GM19463 (cell line): ENCODE data around the gene DNASE1L3.

Experiments
- ATAC-seq: cut with Tn5 transposase; IDR thresholded peaks from one replicate; pipeline ENCODE4 v1.9.1; 2021; ENCODE audit warnings: mild to moderate bottlenecking, moderate library complexity; ENCODE audit not compliant: unreplicated experiment

The DNASE1L3 gene

DNA sequence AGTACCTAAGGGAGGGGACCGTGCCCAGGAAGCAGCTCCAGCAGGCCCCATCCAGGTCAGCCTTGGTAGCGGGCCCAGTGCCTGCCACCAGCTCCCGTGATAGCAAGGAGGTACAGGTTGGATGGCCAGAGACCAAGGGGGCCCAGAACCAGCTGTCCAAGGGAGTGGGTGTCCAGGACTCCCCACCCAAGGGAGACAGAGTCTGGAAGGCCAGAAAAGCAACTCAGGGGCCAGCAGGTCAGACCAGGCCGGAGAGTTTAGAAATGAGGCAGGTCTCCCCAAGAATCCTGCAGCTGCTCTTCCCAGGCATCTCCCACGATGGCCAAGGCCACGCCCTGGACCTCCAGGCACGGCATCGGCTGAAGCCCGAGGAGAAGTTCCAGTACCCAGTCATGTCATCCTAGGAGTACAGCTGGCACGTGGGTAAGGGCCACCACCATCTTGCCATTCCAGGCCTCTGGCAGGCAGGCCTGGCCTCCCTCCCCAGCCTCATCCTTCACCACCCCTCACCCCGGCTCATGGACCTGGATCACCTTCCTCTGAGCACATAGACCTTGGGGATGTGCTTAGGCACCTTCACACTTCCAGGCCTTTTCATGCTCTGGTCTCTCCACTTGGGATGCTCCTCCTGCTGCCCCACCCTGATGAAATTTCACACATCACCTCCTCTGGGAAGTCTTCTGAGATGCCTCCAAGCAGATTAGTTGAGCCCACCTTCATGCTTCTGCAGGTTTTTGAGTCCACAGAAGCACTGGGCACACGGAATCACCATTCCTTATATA, 30.5 kb downstream of the DNASE1L3 start:
- ATAC-seq, result no peak

DNA sequence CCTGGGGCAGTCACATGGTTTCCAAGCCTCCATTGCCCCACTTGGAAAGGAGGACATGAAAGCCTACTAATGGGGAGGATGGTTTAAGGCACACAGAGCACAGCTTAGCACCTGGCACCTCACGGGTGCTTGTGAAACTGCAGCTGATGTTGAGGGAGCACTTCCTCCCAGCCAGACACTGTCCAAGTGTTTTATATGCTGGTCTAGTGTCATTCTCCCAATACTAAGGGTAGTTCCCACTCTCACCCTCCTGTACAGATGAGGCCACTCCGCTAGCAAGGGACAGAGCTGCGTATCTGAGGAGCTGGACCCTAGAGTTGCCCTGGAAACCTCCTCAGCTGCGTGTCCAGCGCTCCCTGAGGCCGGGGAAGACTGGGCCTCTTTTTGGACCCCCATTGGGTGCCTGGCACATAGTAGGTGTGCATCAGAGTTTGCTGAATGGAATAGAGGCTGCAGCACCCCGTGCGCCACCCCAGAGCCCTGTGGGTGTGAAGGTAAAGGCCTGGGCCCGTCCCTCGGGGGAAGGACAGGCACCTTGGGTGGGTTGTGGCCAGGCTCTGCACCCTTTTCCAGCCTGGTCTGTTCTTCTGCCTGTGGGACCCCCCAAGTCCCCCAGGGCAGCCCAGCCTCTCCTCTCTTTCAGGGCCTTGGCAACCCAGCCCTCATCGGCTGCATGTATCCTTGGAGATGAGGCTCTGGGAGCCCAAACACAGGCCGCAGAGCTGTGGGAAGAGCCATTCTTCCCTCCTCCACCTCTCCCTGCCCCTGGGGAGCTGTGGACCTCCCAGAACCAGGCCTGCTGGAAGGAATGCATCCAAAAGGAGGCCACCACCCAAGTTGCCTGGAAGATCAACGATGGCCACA, 31.3 kb downstream of the DNASE1L3 start:
- ATAC-seq, result no peak

DNA sequence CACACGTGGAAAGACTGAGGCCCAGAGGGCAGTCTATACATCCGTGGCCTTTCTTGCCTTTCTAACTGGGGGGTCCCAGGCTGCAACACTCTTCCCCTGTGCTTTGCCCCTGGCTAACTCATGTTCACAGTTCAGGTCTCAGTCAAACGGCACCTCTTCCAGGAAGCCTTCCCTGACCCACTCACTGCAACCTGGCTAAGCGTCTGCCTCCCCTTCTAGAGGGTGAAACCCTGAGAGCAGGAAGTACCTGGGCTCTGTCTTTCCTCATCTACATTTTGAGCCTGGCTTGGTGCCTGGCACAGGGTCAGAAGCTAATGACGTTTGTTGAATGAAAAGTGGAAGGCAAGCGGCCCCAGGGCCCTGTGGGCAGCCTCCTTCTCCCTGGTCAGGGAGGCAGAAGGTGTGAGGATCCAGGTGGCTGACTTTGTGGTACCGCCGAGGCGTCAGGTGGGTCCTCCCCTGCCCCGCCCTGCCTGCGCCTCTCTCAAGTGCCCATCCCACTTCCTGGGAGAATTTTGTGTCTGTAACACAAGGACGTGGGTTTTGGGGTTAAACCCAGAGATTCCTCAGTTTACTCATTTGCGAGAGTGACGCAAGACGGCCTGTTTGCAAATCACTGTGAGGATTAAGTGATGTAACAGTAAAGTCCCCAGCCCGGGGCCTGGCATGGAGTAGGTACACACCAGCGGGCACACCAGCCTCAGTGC, 32.1 kb downstream of the DNASE1L3 start:
- ATAC-seq, result no peak

DNA sequence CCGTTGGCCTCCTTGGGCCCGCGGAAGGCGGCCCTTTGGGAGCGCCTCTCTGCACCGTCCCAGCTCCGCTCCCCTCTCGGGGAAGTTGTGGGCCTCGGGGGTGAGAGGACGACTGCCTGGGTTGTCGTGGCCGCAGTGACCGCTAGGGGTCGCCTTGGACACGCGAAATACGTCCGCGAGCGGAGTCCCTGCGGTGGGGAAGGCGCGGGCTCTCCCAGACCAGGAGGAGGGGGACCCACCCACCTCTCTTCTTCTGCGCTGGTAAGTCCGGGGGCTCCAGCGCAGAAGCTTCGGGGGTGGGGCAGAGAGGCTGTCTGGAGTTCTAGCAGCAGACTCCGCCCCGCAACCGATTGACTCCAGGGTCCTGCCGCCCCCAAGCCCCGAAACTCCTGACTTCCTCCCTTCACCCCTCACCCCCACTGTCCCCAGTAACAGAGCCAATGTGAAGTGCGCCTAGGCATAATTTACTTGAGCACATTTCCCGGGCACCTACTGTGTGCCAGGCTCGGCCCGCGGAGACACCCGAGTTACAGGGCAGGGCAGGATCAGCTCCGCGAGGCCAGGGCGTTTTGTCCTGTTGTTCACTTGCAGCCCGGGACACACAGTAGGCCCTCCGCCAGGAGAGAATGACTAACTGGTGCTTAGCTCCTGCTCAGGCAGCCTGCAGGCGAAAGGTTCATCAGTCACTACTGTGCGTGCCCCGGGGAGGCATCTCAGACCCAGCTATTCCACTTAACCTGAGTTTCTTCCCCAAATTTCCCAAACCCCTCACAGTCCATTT, 32.8 kb downstream of the DNASE1L3 start:
- peak; percentile 85 for ATAC-seq

DNA sequence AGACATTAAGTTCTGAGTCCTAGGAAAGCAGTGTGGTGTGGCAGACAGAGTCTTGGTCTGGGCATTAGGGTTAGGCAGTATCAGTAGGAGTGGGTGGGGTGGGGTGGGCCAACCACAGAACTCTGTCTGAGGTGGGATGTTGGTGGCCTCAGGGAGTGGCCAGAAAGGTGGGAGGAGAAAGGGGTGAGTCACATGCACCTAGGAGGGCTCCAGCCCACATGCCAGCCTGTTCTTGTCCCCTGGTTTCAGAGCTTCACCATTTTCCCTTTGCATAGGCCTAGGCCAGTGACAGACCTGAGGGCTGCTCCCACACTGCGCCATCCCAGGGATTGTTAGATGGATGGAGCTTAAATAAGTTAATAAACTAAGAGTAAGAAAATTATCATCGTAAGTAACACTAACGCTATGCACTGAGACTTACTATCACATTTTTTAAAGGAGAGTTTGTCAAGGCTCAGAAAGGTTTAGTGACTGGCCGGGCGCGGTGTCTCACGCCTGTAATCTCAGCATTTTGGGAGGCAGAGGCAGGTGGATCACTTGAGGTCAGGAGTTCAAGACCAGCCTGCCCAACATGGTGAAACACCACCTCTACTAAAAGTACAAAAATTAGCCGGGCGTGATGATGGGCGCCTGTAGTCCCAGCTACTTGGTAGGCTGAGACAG, 33.8 kb downstream of the DNASE1L3 start:
- no peak for ATAC-seq

DNA sequence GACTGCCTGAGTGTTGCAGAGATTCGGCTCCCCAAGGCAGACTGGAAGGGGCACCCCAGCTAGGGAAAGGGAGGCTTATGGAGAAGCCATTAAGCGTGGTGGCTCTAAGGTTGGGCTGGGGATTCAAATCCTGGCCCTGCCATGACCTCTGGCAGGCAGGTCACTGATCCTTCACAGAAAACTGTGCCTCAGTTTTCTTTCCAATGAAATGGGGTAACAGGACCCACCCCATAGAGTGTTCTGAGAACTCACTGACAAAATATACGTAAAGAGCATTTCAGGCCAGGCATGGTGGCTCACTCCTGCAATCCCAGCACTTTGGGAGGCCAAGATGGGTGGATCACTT, 34.6 kb downstream of the DNASE1L3 start:
- ATAC-seq, result no peak

DNA sequence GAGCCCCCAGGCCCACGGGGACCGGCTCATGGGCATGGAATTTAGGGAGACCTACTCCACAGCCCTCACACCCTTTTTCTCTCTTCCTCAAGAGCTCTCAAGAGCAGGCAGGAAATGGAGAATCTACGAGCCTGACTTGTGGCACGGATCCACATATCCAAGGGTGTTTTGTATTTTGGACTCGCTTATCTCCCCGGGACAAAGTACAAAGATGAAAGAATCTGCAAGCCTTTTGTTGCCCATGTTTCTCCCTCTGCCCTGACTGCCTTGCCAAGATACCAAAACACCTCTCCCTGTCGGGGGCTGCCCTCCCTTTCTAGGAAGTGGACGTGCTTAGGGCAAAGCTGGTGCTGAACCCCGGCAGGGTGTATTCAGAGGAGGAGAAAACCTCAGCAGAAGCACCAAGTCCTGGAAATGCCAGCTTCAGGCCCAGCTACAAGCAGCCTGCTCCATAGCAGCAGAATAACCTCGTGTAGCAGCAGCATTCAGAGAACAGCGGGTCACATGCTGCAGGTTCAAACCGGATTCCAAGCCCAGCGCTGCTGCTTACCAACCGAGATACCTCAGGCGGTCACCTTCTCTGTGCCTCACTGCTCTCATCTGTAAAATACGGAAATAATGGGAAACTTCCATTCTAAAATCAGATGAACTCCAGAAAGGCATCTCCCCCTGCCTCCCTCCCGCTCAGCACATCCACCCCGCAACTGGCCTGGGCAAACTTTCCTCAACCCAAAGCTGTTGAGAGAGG, 35.2 kb downstream of the DNASE1L3 start:
- ATAC-seq, result no peak

DNA sequence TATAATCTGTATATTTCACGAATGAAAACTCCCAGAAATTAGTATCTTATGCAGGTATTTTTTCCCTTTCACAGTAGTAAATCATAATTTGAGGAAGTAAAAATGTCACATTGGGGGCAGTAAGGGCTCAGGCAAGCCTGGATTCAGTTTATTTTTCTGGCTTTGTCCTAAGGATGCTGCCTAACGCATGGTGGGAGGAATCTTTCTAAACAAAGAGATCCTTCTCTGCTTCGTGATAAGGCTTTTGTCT, 35.7 kb downstream of the DNASE1L3 start:
- no peak for ATAC-seq

DNA sequence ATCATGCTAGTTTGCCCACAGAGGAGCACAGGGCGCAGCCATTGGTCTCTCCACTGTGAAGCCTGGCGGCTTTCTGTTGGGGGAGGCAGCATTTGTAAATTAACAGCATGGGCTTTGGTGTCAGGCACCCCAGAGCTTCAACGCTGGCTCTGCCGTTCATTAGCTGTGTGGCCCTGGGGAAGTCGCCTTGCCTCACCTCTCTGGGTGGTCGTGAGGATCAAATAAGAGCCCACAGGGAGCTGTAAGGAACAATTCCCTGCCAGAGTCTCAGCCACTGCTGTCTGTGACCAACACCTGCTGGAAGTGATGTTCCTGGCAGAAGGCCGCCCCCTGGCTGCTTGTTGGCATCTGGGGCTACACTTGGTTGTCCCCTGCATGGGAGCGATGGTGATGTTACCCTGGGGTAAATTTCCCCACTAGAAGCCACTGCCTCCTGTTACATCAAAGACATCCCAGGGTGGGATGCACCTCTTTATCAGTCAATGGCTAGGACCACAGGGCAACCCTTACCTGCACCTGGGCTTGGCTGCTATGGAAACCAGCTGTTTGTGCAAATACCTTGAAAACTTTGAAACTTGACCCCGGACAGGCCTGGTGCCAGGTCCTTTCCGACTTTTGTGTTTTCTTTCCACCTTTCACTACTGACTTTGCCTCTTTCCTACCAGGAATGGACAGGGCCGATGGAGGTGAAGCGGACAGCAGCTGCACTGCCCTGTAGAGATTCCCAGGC, 36.9 kb downstream of the DNASE1L3 start:
- no peak for ATAC-seq

DNA sequence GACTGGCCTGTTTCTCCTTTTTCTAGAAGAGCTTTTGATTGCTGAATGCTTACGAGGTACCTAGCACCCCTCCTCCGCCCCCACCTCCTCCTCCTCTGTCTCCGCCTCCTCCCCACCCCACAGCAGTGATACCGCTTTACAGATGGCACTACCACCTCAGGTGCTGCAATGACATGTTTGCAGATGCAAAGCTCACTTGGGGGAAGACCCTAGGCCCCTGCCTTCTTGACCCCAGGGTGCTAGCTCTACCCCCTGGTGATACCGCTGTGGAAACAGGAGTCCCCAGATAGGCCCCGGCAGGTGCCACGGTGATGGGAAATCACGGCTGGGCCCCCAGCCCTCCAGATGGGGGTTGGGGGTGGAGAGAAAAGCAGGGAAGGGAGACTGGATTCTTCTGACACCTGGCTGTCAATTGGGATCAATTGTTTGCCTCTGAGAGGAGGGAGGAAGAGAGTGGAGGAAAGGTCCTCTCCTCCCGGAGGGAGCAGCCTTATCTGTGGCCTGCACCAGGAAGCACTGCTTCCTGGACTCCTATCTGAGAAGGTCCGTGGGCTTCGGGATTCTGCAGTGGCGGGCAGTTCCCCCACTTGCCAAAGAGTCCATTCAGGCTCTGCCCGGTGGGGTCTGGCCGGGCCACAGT, 37.6 kb downstream of the DNASE1L3 start:
- no peak for ATAC-seq

DNA sequence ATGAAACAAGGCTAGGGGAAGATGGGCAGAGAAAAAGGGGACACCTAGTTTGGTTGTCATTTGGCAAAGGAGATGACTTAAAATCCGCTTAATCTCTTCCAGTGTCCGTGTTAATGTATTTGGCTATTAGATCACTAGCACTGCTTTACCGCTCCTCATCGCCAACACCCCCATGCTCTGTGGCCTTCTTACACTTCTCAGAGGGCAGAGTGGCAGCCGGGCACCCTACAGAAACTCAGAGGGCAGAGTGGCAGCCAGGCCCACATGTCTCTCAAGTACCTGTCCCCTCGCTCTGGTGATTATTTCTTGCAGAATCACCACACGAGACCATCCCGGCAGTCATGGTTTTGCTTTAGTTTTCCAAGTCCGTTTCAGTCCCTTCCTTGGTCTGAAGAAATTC, 39.6 kb downstream of the DNASE1L3 start:
- ATAC-seq, result no peak

DNA sequence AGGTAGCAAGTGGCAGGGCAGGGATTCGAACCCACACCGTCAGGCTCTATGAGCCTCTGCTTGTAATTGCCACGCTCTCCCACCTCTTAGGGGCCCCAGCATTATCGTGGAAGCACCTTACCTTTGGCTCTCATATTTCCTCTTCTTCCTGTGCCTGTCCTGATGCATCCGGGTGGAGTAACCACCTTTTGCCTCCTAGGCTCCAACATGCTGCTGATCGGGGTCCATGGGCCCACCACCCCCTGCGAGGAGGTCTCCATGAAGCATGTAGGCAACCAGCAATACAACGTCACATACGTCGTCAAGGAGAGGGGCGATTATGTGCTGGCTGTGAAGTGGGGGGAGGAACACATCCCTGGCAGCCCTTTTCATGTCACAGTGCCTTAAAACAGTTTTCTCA, 40.4 kb downstream of the DNASE1L3 start:
- ATAC-seq, result no peak

DNA sequence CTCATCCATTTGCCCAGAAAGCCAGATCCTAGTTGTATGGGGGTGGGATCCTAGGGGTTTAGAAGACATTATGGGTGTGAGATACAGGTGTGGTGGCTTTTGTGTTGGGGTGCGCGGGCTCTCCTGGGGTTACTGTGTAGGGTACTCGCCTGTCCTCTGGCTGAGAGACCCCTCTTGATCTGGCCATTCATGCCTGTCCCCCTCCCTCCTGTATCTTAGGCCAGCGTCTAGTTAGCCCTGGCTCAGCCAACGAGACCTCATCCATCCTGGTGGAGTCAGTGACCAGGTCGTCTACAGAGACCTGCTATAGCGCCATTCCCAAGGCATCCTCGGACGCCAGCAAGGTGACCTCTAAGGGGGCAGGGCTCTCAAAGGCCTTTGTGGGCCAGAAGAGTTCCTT, 41.4 kb downstream of the DNASE1L3 start:
- ATAC-seq, result no peak

DNA sequence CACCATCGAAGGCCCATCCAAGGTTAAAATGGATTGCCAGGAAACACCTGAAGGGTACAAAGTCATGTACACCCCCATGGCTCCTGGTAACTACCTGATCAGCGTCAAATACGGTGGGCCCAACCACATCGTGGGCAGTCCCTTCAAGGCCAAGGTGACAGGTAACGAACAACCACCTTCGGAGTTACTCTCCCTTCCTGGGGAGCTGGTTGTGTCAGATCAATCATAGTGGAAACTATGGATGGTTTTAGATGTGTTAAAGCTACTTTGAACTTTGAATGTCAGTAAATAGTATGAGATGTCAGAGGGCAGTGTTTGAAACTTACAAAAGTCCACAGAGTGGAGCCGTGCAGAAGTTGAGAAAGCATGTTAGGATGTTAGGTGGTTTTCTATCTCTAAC, 42.3 kb downstream of the DNASE1L3 start:
- ATAC-seq, result no peak

DNA sequence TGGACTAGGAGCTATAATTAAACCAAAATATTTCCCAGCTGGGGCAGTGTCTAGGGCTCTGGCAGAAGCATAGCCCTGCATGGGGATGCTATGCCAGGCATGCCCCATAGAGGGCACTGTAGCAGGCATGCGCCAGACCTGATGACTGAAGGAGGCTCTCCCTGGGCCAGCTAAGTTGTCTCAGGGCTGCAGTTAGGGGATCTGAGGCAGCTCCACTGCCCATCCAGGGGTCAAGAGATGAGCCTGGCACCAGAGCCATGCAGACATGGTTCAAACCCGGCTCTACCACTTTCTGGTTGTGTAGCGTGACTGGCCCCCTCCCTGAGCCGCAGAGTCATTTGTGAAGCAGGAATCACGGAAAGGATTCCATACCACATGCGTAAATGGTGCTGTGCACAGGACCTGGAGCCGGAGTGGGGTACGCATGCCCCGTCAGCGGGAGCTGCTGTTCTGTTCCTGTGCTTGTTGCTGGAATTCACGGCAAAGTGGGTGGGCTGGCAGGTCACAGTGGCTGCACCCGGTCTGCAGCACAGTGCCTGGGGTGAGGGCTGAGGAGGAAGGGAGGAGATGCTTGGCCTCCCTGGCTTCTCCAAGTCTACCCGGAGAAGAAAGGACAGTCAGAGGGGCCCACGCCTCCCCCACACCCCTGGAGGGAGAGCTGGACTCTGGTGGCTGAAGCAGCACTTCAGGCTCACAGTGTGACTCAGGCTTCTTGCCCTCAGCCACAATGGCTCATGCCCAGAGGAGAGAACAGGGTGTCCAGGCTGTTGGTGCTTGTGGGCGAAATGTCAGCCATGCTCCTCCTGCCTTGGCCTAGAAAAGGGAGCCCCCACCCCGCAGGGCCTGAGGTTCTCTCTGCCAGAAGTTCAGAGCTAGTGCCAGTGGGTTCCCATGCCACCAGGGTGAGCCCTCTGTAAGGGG, 43.1 kb downstream of the DNASE1L3 start:
- ATAC-seq, result peak; percentile 80

DNA sequence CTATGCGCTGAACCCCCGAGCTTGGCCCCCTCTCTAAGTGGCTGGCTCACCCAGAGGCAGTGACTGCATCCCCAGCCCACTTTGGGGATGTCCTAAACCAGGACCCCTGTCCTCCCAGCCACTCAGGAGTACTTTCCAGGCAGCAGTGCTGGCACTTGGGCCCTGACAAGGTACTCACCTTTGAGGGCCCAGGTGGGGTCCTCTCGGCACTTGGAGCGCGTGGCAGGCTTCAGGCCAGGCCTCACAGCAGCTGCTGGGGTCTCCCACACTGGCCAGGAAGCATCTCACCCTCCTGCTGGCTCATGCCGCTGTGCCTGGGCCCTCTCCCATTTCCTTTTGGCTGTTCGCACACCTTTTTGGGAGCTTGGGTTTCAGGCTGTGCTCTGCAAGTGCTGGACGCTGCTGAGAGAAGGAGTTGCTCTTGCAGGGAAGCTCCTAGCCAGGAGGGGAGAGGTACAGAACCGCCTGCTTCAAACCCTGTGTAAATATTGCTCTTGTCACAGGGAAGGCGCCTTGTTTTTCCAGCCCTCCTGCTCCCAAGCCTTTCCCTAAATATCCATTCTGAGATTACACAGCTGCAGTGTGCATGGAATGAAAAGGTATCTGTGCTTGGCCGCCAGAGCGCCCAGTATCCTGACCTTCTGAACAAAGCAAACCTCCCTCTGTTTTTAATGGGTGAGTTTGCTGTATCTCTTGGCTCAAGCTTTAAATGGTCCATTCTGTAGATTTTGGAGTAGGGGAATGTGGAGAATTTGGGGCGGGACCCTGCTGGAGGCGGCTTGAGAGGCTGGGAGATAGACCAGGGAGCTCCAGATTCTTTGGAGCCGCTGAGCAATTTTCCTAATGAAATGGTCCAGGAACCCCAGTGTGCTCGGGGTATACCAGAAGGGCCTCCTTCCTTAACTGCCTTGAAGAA, 45.6 kb downstream of the DNASE1L3 start:
- no peak for ATAC-seq
